ENCODE results near the gene EVC2. TPM values are rescaled to one million over a fixed set of nuclear protein-coding genes. Genes with fewer than 3 reads are reported as not detected.

The EVC2 gene
- total and polyA plus RNA-seq, 9 donors = 4.4 to 7.2 (median 5.4) TPM

- no peak overlapping the region for H3K27ac ChIP-seq (ENCODE audit: low read length)
- H3K9me3 ChIP-seq (replicated peaks; ENCODE audit: control insufficient read depth, low read depth, low read length) = no peaks in the 10 kb centered on the region
- no CpG with 5 or more reads among the region's 2 CpGs for WGBS (ENCODE audit: insufficient coverage)
- H3K36me3 ChIP-seq (ENCODE audit: control insufficient read depth, insufficient read depth, low read length) = peaks cover 43% of the 10 kb centered on the region
- H3K27me3 ChIP-seq (ENCODE audit: control insufficient read depth, insufficient read depth, low read length) = no peaks in the 10 kb centered on the region
- no peak overlapping the region for H3K4me3 ChIP-seq (ENCODE audit: low read length)
- DNase-seq = no peak
- no peaks in the 10 kb centered on the region for H3K4me1 ChIP-seq (ENCODE audit: control insufficient read depth, insufficient read depth, low read length)
Measured at GRCh38 chr4:5632571-5632970, 75.8 kb downstream of the EVC2 start.

GRCh38 chr4:5632066-5632440, 76.3 kb downstream of the EVC2 start:
- Histone ChIP-seq H3K4me1 (ENCODE audit: control insufficient read depth, insufficient read depth, low read length) (no peaks in the 10 kb centered on the region), H3K27ac (ENCODE audit: low read length) (no peak overlapping the region), H3K4me3 (ENCODE audit: low read length) (no peak overlapping the region), H3K36me3 (ENCODE audit: control insufficient read depth, insufficient read depth, low read length) (peaks cover 43% of the 10 kb centered on the region), H3K27me3 (ENCODE audit: control insufficient read depth, insufficient read depth, low read length) (no peaks in the 10 kb centered on the region), H3K9me3 (replicated peaks; ENCODE audit: control insufficient read depth, low read depth, low read length) (no peaks in the 10 kb centered on the region)
- DNase-seq = no peak
- WGBS (ENCODE audit: insufficient coverage) = 97% methylated on average over 3 of the region's 3 CpGs

- no peaks in the 10 kb centered on the region for H3K9me3 ChIP-seq (replicated peaks; ENCODE audit: control insufficient read depth, low read depth, low read length)
- H3K4me3 ChIP-seq (ENCODE audit: low read length) = no peak overlapping the region
- no peaks in the 10 kb centered on the region for H3K27me3 ChIP-seq (ENCODE audit: control insufficient read depth, insufficient read depth, low read length)
- peaks cover 46% of the 10 kb centered on the region for H3K36me3 ChIP-seq (ENCODE audit: control insufficient read depth, insufficient read depth, low read length)
- DNase-seq = no peak
- no peak overlapping the region for H3K27ac ChIP-seq (ENCODE audit: low read length)
- WGBS (ENCODE audit: insufficient coverage) = 68% methylated on average over 3 of the region's 9 CpGs
- no peaks in the 10 kb centered on the region for H3K4me1 ChIP-seq (ENCODE audit: control insufficient read depth, insufficient read depth, low read length)
Measured at GRCh38 chr4:5631352-5632065, 76.8 kb downstream of the EVC2 start.

- 100% methylated on average over 1 of the region's 3 CpGs for WGBS (ENCODE audit: insufficient coverage)
- H3K36me3 ChIP-seq (ENCODE audit: control insufficient read depth, insufficient read depth, low read length) = peaks cover 47% of the 10 kb centered on the region
- no peaks in the 10 kb centered on the region for H3K4me1 ChIP-seq (ENCODE audit: control insufficient read depth, insufficient read depth, low read length)
- H3K4me3 ChIP-seq (ENCODE audit: low read length) = no peak overlapping the region
- no peaks in the 10 kb centered on the region for H3K9me3 ChIP-seq (replicated peaks; ENCODE audit: control insufficient read depth, low read depth, low read length)
- no peaks in the 10 kb centered on the region for H3K27me3 ChIP-seq (ENCODE audit: control insufficient read depth, insufficient read depth, low read length)
- no peak for DNase-seq
- H3K27ac ChIP-seq (ENCODE audit: low read length) = no peak overlapping the region
Measured at GRCh38 chr4:5630762-5631161, 77.6 kb downstream of the EVC2 start.

- WGBS (ENCODE audit: insufficient coverage) = 75% methylated on average over 2 of the region's 4 CpGs
- Histone ChIP-seq H3K4me3 (ENCODE audit: low read length) (no peak overlapping the region), H3K27ac (ENCODE audit: low read length) (no peak overlapping the region), H3K9me3 (replicated peaks; ENCODE audit: control insufficient read depth, low read depth, low read length) (no peaks in the 10 kb centered on the region), H3K27me3 (ENCODE audit: control insufficient read depth, insufficient read depth, low read length) (no peaks in the 10 kb centered on the region), H3K4me1 (ENCODE audit: control insufficient read depth, insufficient read depth, low read length) (no peaks in the 10 kb centered on the region), H3K36me3 (ENCODE audit: control insufficient read depth, insufficient read depth, low read length) (peaks cover 54% of the 10 kb centered on the region)
- no peak for DNase-seq
Measured at GRCh38 chr4:5629542-5629941, 78.8 kb downstream of the EVC2 start.

GRCh38 chr4:5626913-5627312, 81.4 kb downstream of the EVC2 start:
- Histone ChIP-seq H3K4me1 (ENCODE audit: control insufficient read depth, insufficient read depth, low read length) (no peaks in the 10 kb centered on the region), H3K36me3 (ENCODE audit: control insufficient read depth, insufficient read depth, low read length) (peaks cover 65% of the 10 kb centered on the region), H3K27ac (ENCODE audit: low read length) (no peak overlapping the region), H3K4me3 (ENCODE audit: low read length) (no peak overlapping the region), H3K27me3 (ENCODE audit: control insufficient read depth, insufficient read depth, low read length) (no peaks in the 10 kb centered on the region), H3K9me3 (replicated peaks; ENCODE audit: control insufficient read depth, low read depth, low read length) (no peaks in the 10 kb centered on the region)
- WGBS (ENCODE audit: insufficient coverage) = no CpG with 5 or more reads among the region's 2 CpGs
- DNase-seq = no peak

- WGBS (ENCODE audit: insufficient coverage) = 95% methylated on average over 15 of the region's 23 CpGs
- Histone ChIP-seq H3K27ac (ENCODE audit: low read length) (no peak overlapping the region), H3K36me3 (ENCODE audit: control insufficient read depth, insufficient read depth, low read length) (peaks cover 66% of the 10 kb centered on the region), H3K27me3 (ENCODE audit: control insufficient read depth, insufficient read depth, low read length) (no peaks in the 10 kb centered on the region), H3K4me3 (ENCODE audit: low read length) (no peak overlapping the region), H3K4me1 (ENCODE audit: control insufficient read depth, insufficient read depth, low read length) (no peaks in the 10 kb centered on the region), H3K9me3 (replicated peaks; ENCODE audit: control insufficient read depth, low read depth, low read length) (no peaks in the 10 kb centered on the region)
- DNase-seq = no peak
Measured at GRCh38 chr4:5622596-5622995, 85.8 kb downstream of the EVC2 start.

- Histone ChIP-seq H3K9me3 (replicated peaks; ENCODE audit: control insufficient read depth, low read depth, low read length) (no peaks in the 10 kb centered on the region), H3K27me3 (ENCODE audit: control insufficient read depth, insufficient read depth, low read length) (no peaks in the 10 kb centered on the region), H3K4me1 (ENCODE audit: control insufficient read depth, insufficient read depth, low read length) (no peaks in the 10 kb centered on the region), H3K36me3 (ENCODE audit: control insufficient read depth, insufficient read depth, low read length) (peaks cover 74% of the 10 kb centered on the region), H3K4me3 (ENCODE audit: low read length) (no peak overlapping the region), H3K27ac (ENCODE audit: low read length) (no peak overlapping the region)
- no peak for DNase-seq
- 71% methylated on average over 10 of the region's 14 CpGs for WGBS (ENCODE audit: insufficient coverage)
Measured at GRCh38 chr4:5619913-5620625, 88.3 kb downstream of the EVC2 start.

- WGBS (ENCODE audit: insufficient coverage) = 91% methylated on average over 10 of the region's 11 CpGs
- Histone ChIP-seq H3K9me3 (replicated peaks; ENCODE audit: control insufficient read depth, low read depth, low read length) (no peaks in the 10 kb centered on the region), H3K27ac (ENCODE audit: low read length) (no peak overlapping the region), H3K27me3 (ENCODE audit: control insufficient read depth, insufficient read depth, low read length) (no peaks in the 10 kb centered on the region), H3K4me3 (ENCODE audit: low read length) (no peak overlapping the region), H3K36me3 (ENCODE audit: control insufficient read depth, insufficient read depth, low read length) (peaks cover 69% of the 10 kb centered on the region), H3K4me1 (ENCODE audit: control insufficient read depth, insufficient read depth, low read length) (no peaks in the 10 kb centered on the region)
- DNase-seq = no peak
Measured at GRCh38 chr4:5618051-5618960, 90.1 kb downstream of the EVC2 start.
